A673 (cell line): ENCODE data around the gene BACH2. TPM values are rescaled to one million over a fixed set of nuclear protein-coding genes. Genes with fewer than 3 reads are reported as not detected.

Experiments
- BruUV-seq: library from RNA; stranded (reverse); fragments of 400-500 nt; replicated peaks from 2 replicates; lab custom pipeline; 2021; lab: Mats Ljungman, UMichigan
- CTCF ChIA-PET: fragments of 300-600 bp; sonication (Branson Sonifier 250); formaldehyde crosslinking; loops from one replicate; lab custom pipeline; 2022; ENCODE audit warnings: antibody characterized with exemption; lab: Charles Lee
- POLR2A ChIA-PET: fragments of 300-600 bp; sonication (Branson Sonifier 250); formaldehyde crosslinking; loops from one replicate; lab custom pipeline; 2022; ENCODE audit warnings: antibody characterized with exemption; ENCODE audit not compliant: low non-redundant PET; lab: Charles Lee
- DNase-seq: peaks from one replicate; pipeline ENCODE4 v3.0.0-alpha.2; 2015; ENCODE audit warnings: low spot score
- H3K27ac ChIP-seq: fragments of 200-600 bp; sonication (generic); 2 replicates; pipeline ENCODE4 v1.5.1; 2016; ENCODE audit warnings: mixed run types, low read depth, mild to moderate bottlenecking, mixed read lengths, antibody characterized with exemption, low read length; ENCODE audit not compliant: poor library complexity, severe bottlenecking
- H3K27me3 ChIP-seq: fragments of 200-600 bp; sonication (generic); replicated peaks from 2 replicates; pipeline ENCODE4 v1.6.1; 2017; ENCODE audit warnings: mixed run types, low read depth, mild to moderate bottlenecking, mixed read lengths, antibody characterized with exemption, low read length; ENCODE audit not compliant: insufficient read depth, poor library complexity
- H3K36me3 ChIP-seq: fragments of 200-600 bp; sonication (generic); 2 replicates; pipeline ENCODE4 v1.6.1; 2016; ENCODE audit warnings: mixed run types, mild to moderate bottlenecking, mixed read lengths, antibody characterized with exemption, low read length; ENCODE audit not compliant: insufficient read depth, poor library complexity, severe bottlenecking
- H3K4me1 ChIP-seq: fragments of 200-600 bp; sonication (generic); 2 replicates; pipeline ENCODE4 v1.6.1; 2017; ENCODE audit warnings: mixed run types, mild to moderate bottlenecking, mixed read lengths, antibody characterized with exemption, low read length; ENCODE audit not compliant: insufficient read depth, poor library complexity, severe bottlenecking
- H3K4me3 ChIP-seq: fragments of 200-600 bp; sonication (generic); 2 replicates; pipeline ENCODE4 v1.5.1; 2016; ENCODE audit warnings: low read depth, mixed run types, mild to moderate bottlenecking, mixed read lengths, low read length; ENCODE audit not compliant: poor library complexity, severe bottlenecking
- H3K9me3 ChIP-seq: fragments of 200-600 bp; sonication (generic); 2 replicates; pipeline ENCODE4 v1.6.1; 2016; ENCODE audit warnings: mixed run types, low read depth, mild to moderate bottlenecking, mixed read lengths, antibody characterized with exemption, low read length; ENCODE audit not compliant: poor library complexity, severe bottlenecking
- CTCF ChIP-seq: fragments of 300-800, 200-600 bp; sonication (generic); conservative IDR thresholded peaks from 2 replicates; pipeline ENCODE4 v1.5.1; 2017; ENCODE audit warnings: low read depth, mild to moderate bottlenecking, antibody characterized with exemption, low read length, moderate library complexity, mixed read lengths
- EZH2 ChIP-seq: fragments of 200-600 bp; sonication (generic); IDR thresholded peaks from 2 replicates; pipeline ENCODE4 v1.6.1; 2017; ENCODE audit warnings: borderline replicate concordance, low read depth, mild to moderate bottlenecking, mixed read lengths, antibody characterized with exemption, low read length; ENCODE audit not compliant: poor library complexity, severe bottlenecking
- intact Hi-C: fragments of 100-400 bp; cut with micrococcal nuclease; formaldehyde crosslinking; loops from one replicate; pipeline ENCODE4 v1.10.0; 2022; ENCODE audit not compliant: unreplicated experiment
- total RNA-seq: library from RNA; stranded (reverse); gene quantifications from 2 replicates; pipeline ENCODE4 v1.2.3, GENCODE V29; 2021

Gene BACH2
- total RNA-seq, 1 experiment from 2014 or later = 0.37 TPM

GRCh38 chr6:89986650-89987074 lies 310.0 kb downstream of the BACH2 start:
- no TSS peak for BruUV-seq
- Histone ChIP-seq H3K4me3 (no peak overlapping the region), H3K4me1 (peaks cover 23% of the 10 kb centered on the region), H3K27me3 (peaks cover 38% of the 10 kb centered on the region), H3K27ac (no peak overlapping the region), H3K36me3 (no peaks in the 10 kb centered on the region), H3K9me3 (no peaks in the 10 kb centered on the region)
- intact Hi-C loops = no loop called here
- CTCF ChIA-PET = interaction anchor here (0.6 kb wide), 1 partner anchor 27 kb away, joined by 7 read pairs; no protein-coding TSS in a partner anchor
- DNase-seq = peak; percentile 84
- TF ChIP-seq EZH2 (no peak), CTCF (no peak)
- POLR2A ChIA-PET = no interaction called here

GRCh38 chr6:89985751-89986493 lies 310.7 kb downstream of the BACH2 start:
- intact Hi-C loops = no loop called here
- ChIA-PET CTCF (no interaction called here), POLR2A (no interaction called here)
- Histone ChIP-seq H3K27me3 (peaks cover 38% of the 10 kb centered on the region), H3K4me3 (no peak overlapping the region), H3K9me3 (no peaks in the 10 kb centered on the region), H3K27ac (no peak overlapping the region), H3K4me1 (peaks cover 23% of the 10 kb centered on the region), H3K36me3 (no peaks in the 10 kb centered on the region)
- no TSS peak for BruUV-seq
- TF ChIP-seq CTCF (no peak), EZH2 (no peak)
- no peak for DNase-seq

- CTCF ChIA-PET = no interaction called here
- Histone ChIP-seq H3K9me3 (no peaks in the 10 kb centered on the region), H3K27me3 (peaks cover 38% of the 10 kb centered on the region), H3K4me3 (no peak overlapping the region), H3K36me3 (no peaks in the 10 kb centered on the region), H3K27ac (no peak overlapping the region), H3K4me1 (peaks cover 23% of the 10 kb centered on the region)
- BruUV-seq = no TSS peak
- no peak for TF ChIP-seq CTCF
- TF ChIP-seq EZH2 = no peak
- peak; percentile 25 for DNase-seq
- intact Hi-C loops = no loop called here
- POLR2A ChIA-PET = no interaction called here
Observed at GRCh38 chr6:89984926-89985750, 311.5 kb downstream of the BACH2 start.
